B cell (primary cell): ENCODE data around the gene UBR4.

ENCODE experiments used
- CTCF ChIP-seq: fragments of 200-600 bp; IDR thresholded peaks from one replicate; pipeline ENCODE4 v1.8.0; 2022; ENCODE audit warnings: antibody characterized with exemption, mild to moderate bottlenecking
- EZH2 ChIP-seq: IDR thresholded peaks from 2 replicates; pipeline ENCODE4 v1.6.1; 2012; ENCODE audit warnings: borderline replicate concordance, low read depth, mild to moderate bottlenecking, moderate library complexity, low read length; ENCODE audit not compliant: insufficient read depth, poor library complexity, severe bottlenecking

- no peak for TF ChIP-seq CTCF
- TF ChIP-seq EZH2: no peak
Observed at GRCh38 chr1:19058476-19058797, 151.6 kb downstream of the UBR4 start.
